ENCODE data around the gene SCN4B. TPM values are rescaled to one million over a fixed set of nuclear protein-coding genes. Genes with fewer than 3 reads are reported as not detected.
"Not testable (repeated sequence)": the region's sequence is repeated elsewhere in the genome, so short reads cannot be mapped to it uniquely, and the experiment has no call there.

SCN4B gene
- total and polyA plus RNA-seq, 9 donors: 2.4 to 5.1 (median 4.0) TPM

GRCh38 chr11:118192817-118193216, 40.2 kb upstream of the SCN4B start:
- 90% methylated on average over 2 of the region's 5 CpGs for WGBS (ENCODE audit: insufficient coverage)
- not testable (repeated sequence) for H3K27ac ChIP-seq (ENCODE audit: low read length); H3K27me3 ChIP-seq (ENCODE audit: control insufficient read depth, insufficient read depth, low read length); H3K9me3 ChIP-seq (replicated peaks; ENCODE audit: control insufficient read depth, low read depth, low read length); H3K4me3 ChIP-seq (ENCODE audit: low read length); H3K36me3 ChIP-seq (ENCODE audit: control insufficient read depth, insufficient read depth, low read length); DNase-seq
- H3K4me1 ChIP-seq (ENCODE audit: control insufficient read depth, insufficient read depth, low read length): peaks cover 17% of the 10 kb centered on the region

- WGBS (ENCODE audit: insufficient coverage): 92% methylated on average over 2 of the region's 2 CpGs
- not testable (repeated sequence) for H3K27ac ChIP-seq (ENCODE audit: low read length); DNase-seq; H3K9me3 ChIP-seq (replicated peaks; ENCODE audit: control insufficient read depth, low read depth, low read length); H3K27me3 ChIP-seq (ENCODE audit: control insufficient read depth, insufficient read depth, low read length); H3K4me3 ChIP-seq (ENCODE audit: low read length); H3K36me3 ChIP-seq (ENCODE audit: control insufficient read depth, insufficient read depth, low read length)
- peaks cover 17% of the 10 kb centered on the region for H3K4me1 ChIP-seq (ENCODE audit: control insufficient read depth, insufficient read depth, low read length)
Observed at GRCh38 chr11:118190942-118191506, 38.4 kb upstream of the SCN4B start.

- H3K4me1 ChIP-seq (ENCODE audit: control insufficient read depth, insufficient read depth, low read length): no peaks in the 10 kb centered on the region
Observed at GRCh38 chr11:118186346-118187107, 33.9 kb upstream of the SCN4B start.

GRCh38 chr11:118184784-118185579, 32.4 kb upstream of the SCN4B start:
- Histone ChIP-seq H3K27ac (ENCODE audit: low read length) (no peak overlapping the region), H3K27me3 (ENCODE audit: control insufficient read depth, insufficient read depth, low read length) (peaks cover 8% of the 10 kb centered on the region), H3K4me3 (ENCODE audit: low read length) (no peak overlapping the region), H3K9me3 (replicated peaks; ENCODE audit: control insufficient read depth, low read depth, low read length) (no peaks in the 10 kb centered on the region), H3K36me3 (ENCODE audit: control insufficient read depth, insufficient read depth, low read length) (no peaks in the 10 kb centered on the region), H3K4me1 (ENCODE audit: control insufficient read depth, insufficient read depth, low read length) (peaks cover 9% of the 10 kb centered on the region)
- peak; percentile 21 for DNase-seq
- 89% methylated on average over 4 of the region's 12 CpGs for WGBS (ENCODE audit: insufficient coverage)

More at GRCh38 chr11:118186346-118187107, 33.9 kb upstream of the SCN4B start:
- Histone ChIP-seq H3K27ac (ENCODE audit: low read length) (no peak overlapping the region), H3K27me3 (ENCODE audit: control insufficient read depth, insufficient read depth, low read length) (peaks cover 8% of the 10 kb centered on the region), H3K36me3 (ENCODE audit: control insufficient read depth, insufficient read depth, low read length) (no peaks in the 10 kb centered on the region), H3K9me3 (replicated peaks; ENCODE audit: control insufficient read depth, low read depth, low read length) (no peaks in the 10 kb centered on the region), H3K4me3 (ENCODE audit: low read length) (no peak overlapping the region)
- 44% methylated on average over 2 of the region's 6 CpGs for WGBS (ENCODE audit: insufficient coverage)
- DNase-seq: no peak

- H3K9me3 ChIP-seq (replicated peaks; ENCODE audit: control insufficient read depth, low read depth, low read length); H3K27me3 ChIP-seq (ENCODE audit: control insufficient read depth, insufficient read depth, low read length); DNase-seq; H3K36me3 ChIP-seq (ENCODE audit: control insufficient read depth, insufficient read depth, low read length); H3K4me3 ChIP-seq (ENCODE audit: low read length); H3K27ac ChIP-seq (ENCODE audit: low read length): not testable (repeated sequence)
- peaks cover 12% of the 10 kb centered on the region for H3K4me1 ChIP-seq (ENCODE audit: control insufficient read depth, insufficient read depth, low read length)
- no CpG with 5 or more reads among the region's 5 CpGs for WGBS (ENCODE audit: insufficient coverage)
Observed at GRCh38 chr11:118183691-118184090, 31.1 kb upstream of the SCN4B start.

GRCh38 chr11:118180300-118180703, 27.7 kb upstream of the SCN4B start:
- 9% methylated on average over 9 of the region's 11 CpGs for WGBS (ENCODE audit: insufficient coverage)
- Histone ChIP-seq H3K4me3 (ENCODE audit: low read length) (no peak overlapping the region), H3K4me1 (ENCODE audit: control insufficient read depth, insufficient read depth, low read length) (peaks cover 21% of the 10 kb centered on the region), H3K9me3 (replicated peaks; ENCODE audit: control insufficient read depth, low read depth, low read length) (no peaks in the 10 kb centered on the region), H3K27ac (ENCODE audit: low read length) (peak overlapping the region; percentile 29), H3K27me3 (ENCODE audit: control insufficient read depth, insufficient read depth, low read length) (no peaks in the 10 kb centered on the region), H3K36me3 (ENCODE audit: control insufficient read depth, insufficient read depth, low read length) (no peaks in the 10 kb centered on the region)
- DNase-seq: peak; percentile 95

- no peak overlapping the region for H3K4me3 ChIP-seq (ENCODE audit: low read length)
- DNase-seq: no peak
- no peaks in the 10 kb centered on the region for H3K9me3 ChIP-seq (replicated peaks; ENCODE audit: control insufficient read depth, low read depth, low read length)
- no peaks in the 10 kb centered on the region for H3K36me3 ChIP-seq (ENCODE audit: control insufficient read depth, insufficient read depth, low read length)
- H3K27me3 ChIP-seq (ENCODE audit: control insufficient read depth, insufficient read depth, low read length): no peaks in the 10 kb centered on the region
- peaks cover 30% of the 10 kb centered on the region for H3K4me1 ChIP-seq (ENCODE audit: control insufficient read depth, insufficient read depth, low read length)
- 100% methylated on average over 2 of the region's 4 CpGs for WGBS (ENCODE audit: insufficient coverage)
- H3K27ac ChIP-seq (ENCODE audit: low read length): no peak overlapping the region
Observed at GRCh38 chr11:118176778-118177134, 24.1 kb upstream of the SCN4B start.

GRCh38 chr11:118175993-118176777, 23.6 kb upstream of the SCN4B start, which contains the start of gene SCN2B:
TSS of gene SCN2B (minus strand) at chr11:118176639. CDS start at chr11:118176431, 208 bp downstream.
- WGBS (ENCODE audit: insufficient coverage): 4% methylated on average over 7 of the region's 14 CpGs
- peak; percentile 79 for DNase-seq
- no peaks in the 10 kb centered on the region for H3K36me3 ChIP-seq (ENCODE audit: control insufficient read depth, insufficient read depth, low read length)
- no peaks in the 10 kb centered on the region for H3K9me3 ChIP-seq (replicated peaks; ENCODE audit: control insufficient read depth, low read depth, low read length)
- no peak within 1 kb of the TSS for H3K27ac ChIP-seq (ENCODE audit: low read length)
- H3K27me3 ChIP-seq (ENCODE audit: control insufficient read depth, insufficient read depth, low read length): peaks cover 4% of the 10 kb centered on the region
- peak within 1 kb of the TSS; percentile 44 for H3K4me3 ChIP-seq (ENCODE audit: low read length)
- H3K4me1 ChIP-seq (ENCODE audit: control insufficient read depth, insufficient read depth, low read length): peaks cover 36% of the 10 kb centered on the region

- peak overlapping the region; percentile 44 for H3K4me3 ChIP-seq (ENCODE audit: low read length)
- peaks cover 39% of the 10 kb centered on the region for H3K4me1 ChIP-seq (ENCODE audit: control insufficient read depth, insufficient read depth, low read length)
- DNase-seq: no peak
- H3K9me3 ChIP-seq (replicated peaks; ENCODE audit: control insufficient read depth, low read depth, low read length): no peaks in the 10 kb centered on the region
- H3K27me3 ChIP-seq (ENCODE audit: control insufficient read depth, insufficient read depth, low read length): peaks cover 13% of the 10 kb centered on the region
- no peaks in the 10 kb centered on the region for H3K36me3 ChIP-seq (ENCODE audit: control insufficient read depth, insufficient read depth, low read length)
- 29% methylated on average over 9 of the region's 13 CpGs for WGBS (ENCODE audit: insufficient coverage)
- no peak overlapping the region for H3K27ac ChIP-seq (ENCODE audit: low read length)
Observed at GRCh38 chr11:118175031-118175992, 22.7 kb upstream of the SCN4B start.
